Measurements from ENCODE around the gene ZDHHC11B. TPM values are rescaled to one million over a fixed set of nuclear protein-coding genes. Genes with fewer than 3 reads are reported as not detected.
"Not testable (repeated sequence)": the region's sequence is repeated elsewhere in the genome, so short reads cannot be mapped to it uniquely, and the experiment has no call there.

The ZDHHC11B gene
- total and polyA plus RNA-seq, 8 donors = 8.4 to 52.3 (median 31.5) TPM

DNA sequence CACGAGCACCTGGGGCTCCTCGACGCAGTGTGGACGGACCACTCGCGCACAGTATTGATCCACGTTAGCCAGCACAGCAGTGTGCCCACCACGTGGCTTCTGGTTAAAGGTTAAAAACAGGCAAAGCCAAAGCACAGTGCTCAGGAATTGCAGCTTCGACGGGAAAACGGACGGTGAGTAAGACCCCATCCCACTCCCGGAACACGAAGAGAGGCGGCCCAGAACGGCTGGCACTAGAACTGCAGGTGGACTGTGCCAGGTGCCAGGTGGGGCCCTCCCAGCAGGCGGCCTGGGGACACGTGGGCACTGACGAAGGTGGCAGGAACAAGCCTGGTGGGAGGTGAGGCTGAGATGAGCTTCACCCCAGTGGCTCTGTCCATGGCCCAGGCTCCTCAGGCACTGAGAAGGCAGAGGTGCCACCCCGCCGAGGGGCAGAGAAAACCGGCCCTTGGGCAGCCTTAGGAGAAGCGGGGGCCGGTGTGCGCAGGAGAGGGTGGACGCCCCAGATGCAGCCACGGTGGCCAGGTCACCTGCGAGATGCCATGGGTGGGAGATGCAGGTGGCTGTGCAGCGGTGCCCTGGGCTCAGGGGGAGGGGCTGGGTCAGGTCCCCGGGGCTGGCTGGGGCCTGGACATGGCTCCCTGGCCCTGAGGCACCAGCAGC lies 96.0 kb downstream of the ZDHHC11B start:
- intact Hi-C loops (cut with DNase I); H3K9me3 ChIP-seq; H3K27me3 ChIP-seq; H3K4me1 ChIP-seq; H3K36me3 ChIP-seq; H3K27ac ChIP-seq; H3K4me3 ChIP-seq; ATAC-seq: not testable (repeated sequence)
- DNase-seq = peak in 1 of 4 donors; percentile 31

DNA sequence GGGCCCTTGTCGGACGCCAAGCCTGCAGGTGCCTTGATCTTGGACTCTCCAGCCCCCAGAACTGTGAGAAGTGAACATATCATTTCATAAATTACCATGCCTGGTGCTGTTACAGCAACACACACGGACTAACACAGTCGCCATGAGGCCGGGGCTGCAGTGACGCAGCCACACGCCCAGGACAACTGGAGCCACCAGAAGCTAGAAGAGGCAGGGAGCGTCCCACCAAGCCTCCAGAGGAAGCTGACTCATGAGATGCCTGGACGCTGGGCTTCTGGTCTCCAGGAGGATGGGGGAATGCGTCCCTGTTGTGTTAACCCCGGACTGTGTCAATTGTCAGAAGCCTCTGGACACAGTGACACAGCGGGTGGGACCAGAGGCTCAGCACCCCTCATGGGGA lies 97.6 kb downstream of the ZDHHC11B start:
- H3K36me3 ChIP-seq; DNase-seq; H3K27me3 ChIP-seq; H3K27ac ChIP-seq; H3K4me1 ChIP-seq; H3K4me3 ChIP-seq; intact Hi-C loops (cut with DNase I); ATAC-seq; H3K9me3 ChIP-seq: not testable (repeated sequence)

DNA sequence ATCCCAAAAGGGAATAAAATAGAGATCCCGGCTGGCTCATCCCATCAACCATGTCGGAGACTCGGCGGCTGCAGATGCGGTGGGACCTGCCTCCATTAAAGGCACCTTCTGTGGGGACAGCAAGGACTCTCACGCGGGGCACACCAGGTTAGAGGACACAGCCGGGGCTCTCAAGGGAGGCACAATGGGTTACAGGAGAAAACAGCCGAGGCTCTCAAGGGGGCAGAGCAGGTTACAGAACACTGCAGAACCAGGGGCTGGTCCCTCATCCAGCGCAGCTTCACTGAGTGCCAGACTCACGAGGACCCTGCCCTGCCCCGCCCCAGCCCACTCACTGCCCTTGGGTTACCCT lies 98.4 kb downstream of the ZDHHC11B start:
- H3K27ac ChIP-seq; intact Hi-C loops (cut with DNase I); H3K4me1 ChIP-seq; H3K27me3 ChIP-seq; H3K36me3 ChIP-seq; H3K9me3 ChIP-seq; DNase-seq; ATAC-seq; H3K4me3 ChIP-seq: not testable (repeated sequence)

DNA sequence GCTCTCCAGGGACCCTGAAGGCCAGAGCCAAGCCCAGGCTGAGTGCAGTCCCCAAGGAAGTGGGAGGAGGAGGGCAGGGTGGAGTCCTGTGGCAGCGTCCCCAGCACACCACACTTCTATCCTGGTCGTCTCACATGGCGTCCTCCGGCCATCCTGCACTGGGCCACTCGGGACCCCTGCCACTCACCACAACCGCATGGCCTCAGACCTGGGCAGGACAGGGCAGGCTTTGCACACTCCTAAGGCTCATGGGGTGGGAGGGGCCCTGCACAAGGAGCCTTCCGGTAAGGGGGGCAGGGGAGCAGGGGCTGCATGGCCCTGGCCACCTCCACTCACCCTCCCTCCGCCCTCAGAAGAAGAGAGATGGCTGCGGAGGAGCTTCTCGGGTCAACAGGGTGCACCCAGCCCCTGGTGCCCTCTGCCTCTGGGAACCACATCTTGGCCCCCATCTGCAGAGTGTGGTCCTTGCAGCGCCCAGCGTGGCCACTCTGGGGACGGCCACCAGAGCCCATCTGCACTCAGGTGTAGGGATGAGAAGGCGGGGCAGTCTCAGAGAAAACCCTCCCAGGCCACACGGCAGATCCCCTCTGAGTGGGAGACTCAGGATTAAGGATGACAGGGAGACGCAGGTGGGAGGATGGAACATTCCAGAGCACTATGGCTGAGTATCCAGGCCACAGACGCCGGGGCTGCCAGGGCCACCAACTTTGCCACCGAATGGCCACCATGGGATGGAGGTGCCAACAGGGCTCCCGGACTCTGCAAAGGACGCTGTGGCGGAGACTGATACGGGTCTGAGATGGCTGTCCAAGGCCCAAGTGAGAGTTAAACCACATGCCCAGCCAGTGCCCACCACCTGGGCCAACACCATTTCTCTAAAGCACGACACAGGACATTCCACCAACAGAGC lies 99.0 kb downstream of the ZDHHC11B start:
- H3K27me3 ChIP-seq = no peaks in the 10 kb centered on the region
- peak in 2 of 4 donors; percentile 27 to 60 for DNase-seq
- no peak for ATAC-seq

DNA sequence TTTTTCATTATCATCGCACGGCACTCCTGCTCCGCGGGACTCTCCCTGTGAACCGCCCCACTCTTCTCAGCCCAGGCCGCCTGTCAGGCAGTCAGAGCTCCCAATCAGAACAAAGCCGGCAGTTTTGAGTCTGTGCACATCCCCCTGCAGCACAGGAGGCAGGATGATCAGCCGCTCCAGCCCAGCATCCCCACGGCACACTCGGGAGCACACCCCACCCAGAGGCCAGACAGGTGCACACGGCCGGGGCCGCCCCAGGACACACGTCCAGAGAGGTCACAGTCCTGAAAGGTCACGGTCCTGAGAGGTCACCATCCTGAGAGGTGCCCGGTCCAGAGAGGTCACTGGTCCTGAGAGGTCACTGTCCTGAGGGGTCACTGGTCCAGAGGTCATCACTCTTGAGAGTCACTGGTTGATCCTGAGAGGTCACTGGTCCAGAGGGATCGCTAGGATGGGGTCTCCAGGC lies 99.7 kb downstream of the ZDHHC11B start:
- intact Hi-C loops (cut with DNase I) = no loop called here
- ATAC-seq = no peak
- no peaks in the 10 kb centered on the region for H3K36me3 ChIP-seq
- TF ChIP-seq, protein P1, sequence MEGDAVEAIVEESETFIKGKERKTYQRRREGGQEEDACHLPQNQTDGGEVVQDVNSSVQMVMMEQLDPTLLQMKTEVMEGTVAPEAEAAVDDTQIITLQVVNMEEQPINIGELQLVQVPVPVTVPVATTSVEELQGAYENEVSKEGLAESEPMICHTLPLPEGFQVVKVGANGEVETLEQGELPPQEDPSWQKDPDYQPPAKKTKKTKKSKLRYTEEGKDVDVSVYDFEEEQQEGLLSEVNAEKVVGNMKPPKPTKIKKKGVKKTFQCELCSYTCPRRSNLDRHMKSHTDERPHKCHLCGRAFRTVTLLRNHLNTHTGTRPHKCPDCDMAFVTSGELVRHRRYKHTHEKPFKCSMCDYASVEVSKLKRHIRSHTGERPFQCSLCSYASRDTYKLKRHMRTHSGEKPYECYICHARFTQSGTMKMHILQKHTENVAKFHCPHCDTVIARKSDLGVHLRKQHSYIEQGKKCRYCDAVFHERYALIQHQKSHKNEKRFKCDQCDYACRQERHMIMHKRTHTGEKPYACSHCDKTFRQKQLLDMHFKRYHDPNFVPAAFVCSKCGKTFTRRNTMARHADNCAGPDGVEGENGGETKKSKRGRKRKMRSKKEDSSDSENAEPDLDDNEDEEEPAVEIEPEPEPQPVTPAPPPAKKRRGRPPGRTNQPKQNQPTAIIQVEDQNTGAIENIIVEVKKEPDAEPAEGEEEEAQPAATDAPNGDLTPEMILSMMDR (IDR thresholded peaks at IDR 0.05) = no peak
- no peak overlapping the region for H3K4me3 ChIP-seq
- no peaks in the 10 kb centered on the region for H3K9me3 ChIP-seq
- H3K27me3 ChIP-seq = no peaks in the 10 kb centered on the region
- DNase-seq = peak in 2 of 4 donors; percentile 31 to 70
- no peak overlapping the region for H3K27ac ChIP-seq
- no peaks in the 10 kb centered on the region for H3K4me1 ChIP-seq

More for the DNA sequence above, 99.0 kb downstream of the ZDHHC11B start:
- TF ChIP-seq, protein P1 (IDR thresholded peaks at IDR 0.05) = no peak
- H3K9me3 ChIP-seq = no peaks in the 10 kb centered on the region
- no peaks in the 10 kb centered on the region for H3K36me3 ChIP-seq
- no peaks in the 10 kb centered on the region for H3K4me1 ChIP-seq
- H3K4me3 ChIP-seq = no peak overlapping the region
- intact Hi-C loops (cut with DNase I) = no loop called here
- no peak overlapping the region for H3K27ac ChIP-seq

DNA sequence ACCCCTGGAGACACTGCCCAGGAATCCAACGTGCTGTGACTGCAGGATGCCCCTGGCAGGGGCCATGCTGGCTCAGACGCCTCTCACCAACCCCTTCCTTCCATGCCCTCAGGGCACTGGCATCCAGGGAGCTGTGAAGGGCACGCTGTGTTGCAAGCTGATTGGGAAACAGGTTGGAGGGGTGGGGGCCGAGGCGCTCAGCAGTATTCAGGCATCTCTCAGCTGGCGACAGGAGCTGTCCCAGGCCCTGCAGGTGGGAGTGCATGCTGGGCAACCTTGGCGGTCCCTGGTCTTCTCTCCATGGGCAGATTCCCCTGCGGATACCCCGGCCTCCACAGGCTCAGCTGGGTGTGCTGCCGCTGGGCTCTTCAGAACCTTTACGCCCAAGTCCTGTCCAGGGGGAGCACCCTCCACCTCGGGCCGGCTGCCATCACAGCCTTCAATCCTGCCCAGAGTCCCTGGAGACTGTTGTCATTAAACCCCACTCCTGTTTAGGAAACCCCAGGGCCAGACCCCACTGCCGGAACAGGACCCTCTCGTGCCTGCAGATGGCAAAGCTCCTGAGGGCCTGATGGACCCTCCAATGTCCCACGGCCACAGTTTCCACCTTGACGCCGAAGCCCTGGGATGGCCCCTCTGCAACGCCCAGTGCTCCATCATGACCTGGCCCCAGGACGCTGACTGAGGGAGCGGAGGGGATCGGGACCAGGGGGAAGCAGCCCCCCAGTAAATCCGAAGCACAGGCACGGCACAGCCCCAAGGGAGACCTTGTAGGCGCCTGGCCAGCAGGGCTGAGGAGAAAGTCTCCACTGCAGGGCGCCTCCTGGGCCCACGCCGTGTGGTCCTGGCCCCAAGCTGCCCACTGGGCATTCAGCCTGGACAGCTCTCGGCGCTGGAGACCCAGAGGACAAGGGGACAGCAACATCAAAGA lies 100.7 kb downstream of the ZDHHC11B start:
- H3K27me3 ChIP-seq = no peaks in the 10 kb centered on the region
- TF ChIP-seq, protein P1 (IDR thresholded peaks at IDR 0.05) = no peak
- no peaks in the 10 kb centered on the region for H3K4me1 ChIP-seq
- no peaks in the 10 kb centered on the region for H3K9me3 ChIP-seq
- H3K4me3 ChIP-seq = no peak overlapping the region
- intact Hi-C loops (cut with DNase I) = no loop called here
- DNase-seq = peak in 2 of 4 donors; percentile 32 to 52
- no peak overlapping the region for H3K27ac ChIP-seq
- H3K36me3 ChIP-seq = no peaks in the 10 kb centered on the region
- ATAC-seq = no peak

DNA sequence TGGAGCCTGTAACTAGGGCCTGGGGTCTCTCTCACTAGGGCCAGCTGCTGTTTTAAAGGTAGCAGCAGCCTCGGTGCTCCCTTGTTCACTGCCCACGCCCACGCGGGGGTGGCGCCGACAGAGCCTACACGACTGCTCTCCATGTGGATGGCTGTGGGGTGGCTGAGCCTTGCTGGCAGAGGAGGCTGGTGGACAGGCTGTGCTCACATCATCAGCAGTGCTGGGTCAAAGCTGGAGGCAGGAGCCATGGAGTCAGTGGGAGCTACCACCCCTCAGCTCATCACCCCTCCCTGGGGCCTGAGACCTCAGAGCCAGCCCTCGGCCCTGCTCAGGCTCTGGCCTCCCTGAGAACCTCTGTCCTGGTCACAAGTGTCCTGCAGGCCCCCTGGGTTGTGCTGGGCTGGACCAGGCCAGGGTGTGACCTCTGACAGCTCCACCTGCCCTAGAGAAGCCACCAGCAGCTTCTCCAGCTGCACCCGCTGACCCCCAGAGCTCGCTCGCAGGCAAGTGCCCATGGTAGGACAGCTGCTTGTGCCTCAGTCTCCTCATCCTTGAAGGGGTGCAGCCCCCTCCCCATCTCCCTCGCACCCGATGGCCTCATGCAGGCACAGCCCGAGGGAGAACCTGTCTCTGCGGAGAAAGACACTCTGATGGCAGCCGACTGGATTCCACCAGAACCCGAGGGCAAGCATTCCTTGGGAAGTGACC lies 101.7 kb downstream of the ZDHHC11B start:
- H3K4me3 ChIP-seq; H3K27ac ChIP-seq; ATAC-seq; H3K36me3 ChIP-seq; H3K27me3 ChIP-seq; H3K9me3 ChIP-seq; intact Hi-C loops (cut with DNase I); H3K4me1 ChIP-seq: not testable (repeated sequence)
- DNase-seq = peak in 2 of 4 donors; percentile 22 to 64

DNA sequence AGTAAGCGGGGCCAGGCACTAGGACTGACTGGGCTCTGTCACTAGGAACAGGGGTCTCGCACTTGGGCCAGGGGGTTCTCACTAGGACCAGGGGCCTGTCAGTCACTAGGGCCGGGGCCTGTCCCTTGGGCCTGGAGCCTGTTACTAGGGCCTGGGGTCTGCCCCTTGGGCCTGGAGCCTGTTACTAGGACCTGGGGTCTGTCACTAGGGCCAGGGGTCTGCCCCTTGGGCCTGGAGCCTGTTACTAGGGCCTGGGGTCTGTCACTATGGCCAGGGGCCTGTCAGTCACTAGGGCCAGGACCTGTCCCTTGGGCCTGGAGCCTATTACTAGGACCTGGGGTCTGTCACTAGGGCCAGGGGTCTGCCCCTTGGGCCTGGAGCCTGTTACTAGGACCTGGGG lies 102.3 kb downstream of the ZDHHC11B start:
- H3K36me3 ChIP-seq; H3K4me1 ChIP-seq; H3K27ac ChIP-seq; intact Hi-C loops (cut with DNase I); H3K27me3 ChIP-seq; ATAC-seq; H3K4me3 ChIP-seq; H3K9me3 ChIP-seq; DNase-seq: not testable (repeated sequence)

Measured in left lung (tissue), 10 donors.